Vagina (tissue), 2 donors: ENCODE data around the gene TOP2B. TPM values are rescaled to one million over a fixed set of nuclear protein-coding genes. Genes with fewer than 3 reads are reported as not detected.

Experiments
- DNase-seq, 2 donors: peaks; one replicate each; pipeline ENCODE4 v3.0.0-alpha.2; 2017; ENCODE audit errors: extremely low spot score in 2 of 2
- H3K27ac ChIP-seq: fragments of 200-600 bp; sonication (generic); one replicate; pipeline ENCODE4 v1.5.1; 2019
- H3K27me3 ChIP-seq: fragments of 200-600 bp; sonication (generic); one replicate; pipeline ENCODE4 v1.5.1; 2019
- H3K36me3 ChIP-seq, 2 donors: fragments of 200-600 bp; sonication (generic); one replicate each; pipeline ENCODE4 v1.5.1; 2017 to 2019
- H3K4me1 ChIP-seq: fragments of 200-600 bp; sonication (generic); one replicate; pipeline ENCODE4 v1.5.1; 2019
- H3K4me3 ChIP-seq, 2 donors: fragments of 200-600 bp; sonication (generic); 1 replicate in 1 of 2; 2 replicates in 1 of 2; pipeline ENCODE4 v1.5.1; 2016 to 2019
- H3K9me3 ChIP-seq: fragments of 200-600 bp; sonication (generic); one replicate; pipeline ENCODE4 v1.5.1; 2019
- POLR2A ChIP-seq, 2 donors: fragments of 450-650 bp; IDR thresholded peaks; one replicate each; pipeline ENCODE4 v1.6.1; 2017; ENCODE audit warnings: antibody characterized with exemption in 2 of 2, mild to moderate bottlenecking in 2 of 2, moderate library complexity in 2 of 2
- POLR2AphosphoS5 ChIP-seq, 2 donors: sonication (generic); formaldehyde crosslinking; IDR thresholded peaks; one replicate each; pipeline ENCODE4 v1.9.0; 2017; ENCODE audit warnings: antibody characterized with exemption in 2 of 2, mild to moderate bottlenecking in 2 of 2, low read depth in 1 of 2; ENCODE audit not compliant: insufficient read depth in 1 of 2
- intact Hi-C: fragments of 100-400 bp; cut with DNase I; formaldehyde crosslinking; loops from one replicate; pipeline ENCODE4 v1.15.1; 2023
- total RNA-seq: library from RNA; depleted of rRNA; stranded (reverse); fragments of >200 nt; gene quantifications from one replicate; pipeline ENCODE4 v1.2.3, GENCODE V29; 2016
- TF ChIP-seq, protein P1 (sequence below), 3 experiments: fragments of 450-650 bp in 2 of 3; fragments of 200-600 bp in 1 of 3; sonication (generic) in 1 of 3; IDR thresholded peaks; one replicate each; pipeline ENCODE4 v1.5.1; 2017 to 2019; ENCODE audit warnings: antibody characterized with exemption in 3 of 3, mild to moderate bottlenecking in 2 of 3, moderate library complexity in 2 of 3

Gene TOP2B
- total RNA-seq, 1 donor from 2014 or later = 88.1 TPM

DNA sequence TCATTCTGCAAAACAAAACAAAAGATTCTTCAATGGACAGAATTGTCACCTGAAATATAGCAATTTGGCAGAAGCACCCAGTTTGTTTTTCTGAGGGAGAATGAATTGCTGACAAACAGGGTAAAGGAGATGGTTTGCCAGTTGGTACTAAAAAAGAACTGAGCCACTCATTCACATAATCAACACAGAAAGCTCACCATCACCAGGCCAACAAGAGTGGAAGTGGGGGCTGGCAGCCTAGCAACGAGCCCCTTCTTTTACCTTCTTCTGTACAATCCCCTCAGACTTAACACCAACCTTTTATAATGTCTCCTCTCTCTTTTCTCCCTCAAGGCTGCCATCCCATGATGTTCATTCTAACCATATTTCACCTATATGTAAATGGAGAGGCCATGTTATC lies 5.9 kb downstream of the TOP2B start:
- Histone ChIP-seq H3K27ac (no peak overlapping the region), H3K4me3 (no peak overlapping the region), H3K36me3 (no peaks in the 10 kb centered on the region), H3K9me3 (no peaks in the 10 kb centered on the region), H3K4me1 (peaks cover 75% of the 10 kb centered on the region), H3K27me3 (no peaks in the 10 kb centered on the region)
- no peak for DNase-seq
- TF ChIP-seq POLR2A (IDR thresholded peaks at IDR 0.05) (no peak), POLR2AphosphoS5 (IDR thresholded peaks at IDR 0.05; ENCODE audit: insufficient read depth in 1 of 2, low read depth in 1 of 2) (no peak)
- TF ChIP-seq, protein P1, sequence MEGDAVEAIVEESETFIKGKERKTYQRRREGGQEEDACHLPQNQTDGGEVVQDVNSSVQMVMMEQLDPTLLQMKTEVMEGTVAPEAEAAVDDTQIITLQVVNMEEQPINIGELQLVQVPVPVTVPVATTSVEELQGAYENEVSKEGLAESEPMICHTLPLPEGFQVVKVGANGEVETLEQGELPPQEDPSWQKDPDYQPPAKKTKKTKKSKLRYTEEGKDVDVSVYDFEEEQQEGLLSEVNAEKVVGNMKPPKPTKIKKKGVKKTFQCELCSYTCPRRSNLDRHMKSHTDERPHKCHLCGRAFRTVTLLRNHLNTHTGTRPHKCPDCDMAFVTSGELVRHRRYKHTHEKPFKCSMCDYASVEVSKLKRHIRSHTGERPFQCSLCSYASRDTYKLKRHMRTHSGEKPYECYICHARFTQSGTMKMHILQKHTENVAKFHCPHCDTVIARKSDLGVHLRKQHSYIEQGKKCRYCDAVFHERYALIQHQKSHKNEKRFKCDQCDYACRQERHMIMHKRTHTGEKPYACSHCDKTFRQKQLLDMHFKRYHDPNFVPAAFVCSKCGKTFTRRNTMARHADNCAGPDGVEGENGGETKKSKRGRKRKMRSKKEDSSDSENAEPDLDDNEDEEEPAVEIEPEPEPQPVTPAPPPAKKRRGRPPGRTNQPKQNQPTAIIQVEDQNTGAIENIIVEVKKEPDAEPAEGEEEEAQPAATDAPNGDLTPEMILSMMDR (IDR thresholded peaks at IDR 0.05) = no peak
- intact Hi-C loops = no loop called here

DNA sequence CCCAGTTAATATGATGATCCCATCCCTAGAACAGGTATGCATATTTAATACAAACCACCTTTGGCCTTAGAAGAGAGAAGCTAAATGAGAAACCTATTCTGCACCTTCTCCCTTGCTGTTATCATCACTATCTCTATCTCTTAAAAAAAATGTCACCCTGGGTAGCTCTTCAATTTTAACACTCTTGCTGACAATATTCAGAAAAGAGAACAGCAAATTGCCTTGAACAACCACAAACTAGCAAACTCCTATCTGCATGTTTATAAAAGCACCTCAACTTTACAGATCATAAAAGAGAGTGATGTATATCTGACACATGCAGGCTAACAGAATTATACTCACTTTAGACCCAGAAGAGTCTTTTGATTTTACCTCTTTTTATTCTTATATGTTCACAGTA lies 7.4 kb downstream of the TOP2B start:
- Histone ChIP-seq H3K4me1 (peaks cover 86% of the 10 kb centered on the region), H3K9me3 (no peaks in the 10 kb centered on the region), H3K36me3 (no peaks in the 10 kb centered on the region), H3K4me3 (no peak overlapping the region), H3K27ac (no peak overlapping the region), H3K27me3 (no peaks in the 10 kb centered on the region)
- DNase-seq = no peak
- TF ChIP-seq, protein P1 (IDR thresholded peaks at IDR 0.05) = no peak
- TF ChIP-seq POLR2A (IDR thresholded peaks at IDR 0.05) (no peak), POLR2AphosphoS5 (IDR thresholded peaks at IDR 0.05; ENCODE audit: insufficient read depth in 1 of 2, low read depth in 1 of 2) (no peak)
- intact Hi-C loops = no loop called here

DNA sequence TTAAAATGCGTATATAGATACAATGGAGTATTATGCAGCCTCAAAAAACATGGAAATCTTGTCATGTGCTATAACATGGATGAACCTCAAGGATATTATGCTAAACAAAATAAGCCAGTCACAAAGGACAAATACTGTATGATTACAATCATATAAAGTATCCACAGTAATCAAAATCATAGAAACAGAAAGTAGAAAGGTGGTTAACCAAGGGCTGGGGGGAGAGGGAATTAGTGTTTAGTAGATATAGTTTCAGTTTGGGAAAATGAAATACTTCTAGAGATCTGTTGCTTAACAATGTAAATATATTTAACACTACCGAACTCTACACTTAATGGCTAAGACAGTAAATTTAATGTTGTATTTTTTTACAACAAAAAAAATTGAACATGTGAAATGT lies 9.0 kb downstream of the TOP2B start:
- intact Hi-C loops = no loop called here
- DNase-seq = no peak
- H3K9me3 ChIP-seq = no peaks in the 10 kb centered on the region
- H3K4me3 ChIP-seq = no peak overlapping the region
- H3K27ac ChIP-seq = no peak overlapping the region
- H3K36me3 ChIP-seq = no peaks in the 10 kb centered on the region
- TF ChIP-seq, protein P1 (IDR thresholded peaks at IDR 0.05) = no peak
- no peak for TF ChIP-seq POLR2AphosphoS5 (IDR thresholded peaks at IDR 0.05; ENCODE audit: insufficient read depth in 1 of 2, low read depth in 1 of 2)
- TF ChIP-seq POLR2A (IDR thresholded peaks at IDR 0.05) = no peak
- peaks cover 74% of the 10 kb centered on the region for H3K4me1 ChIP-seq
- no peaks in the 10 kb centered on the region for H3K27me3 ChIP-seq

DNA sequence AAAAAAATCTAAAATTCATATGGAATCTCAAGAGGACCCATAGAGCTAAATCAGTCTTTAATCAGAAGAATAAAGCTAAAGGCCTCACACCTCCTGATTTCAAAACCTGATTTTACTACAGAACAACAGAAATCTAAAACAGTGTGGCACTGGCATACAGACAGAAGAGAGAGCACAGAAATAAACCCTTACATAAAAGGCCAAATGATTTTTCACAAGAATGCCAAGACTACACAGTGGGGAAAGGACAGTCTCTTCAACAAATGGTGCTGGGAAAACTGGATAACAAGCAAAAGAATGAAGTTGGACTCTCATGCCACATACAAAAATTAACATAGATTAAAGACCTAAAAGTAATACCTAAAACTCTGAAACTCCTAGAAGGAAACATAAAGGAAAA lies 10.1 kb downstream of the TOP2B start:
- intact Hi-C loops = no loop called here
- Histone ChIP-seq H3K4me3 (no peak overlapping the region), H3K27ac (no peak overlapping the region), H3K9me3 (peaks cover 3% of the 10 kb centered on the region), H3K27me3 (no peaks in the 10 kb centered on the region), H3K4me1 (peaks cover 64% of the 10 kb centered on the region), H3K36me3 (no peaks in the 10 kb centered on the region)
- no peak for DNase-seq
- TF ChIP-seq POLR2AphosphoS5 (IDR thresholded peaks at IDR 0.05; ENCODE audit: insufficient read depth in 1 of 2, low read depth in 1 of 2) (no peak), POLR2A (IDR thresholded peaks at IDR 0.05) (no peak)
- TF ChIP-seq, protein P1 (IDR thresholded peaks at IDR 0.05) = no peak

DNA sequence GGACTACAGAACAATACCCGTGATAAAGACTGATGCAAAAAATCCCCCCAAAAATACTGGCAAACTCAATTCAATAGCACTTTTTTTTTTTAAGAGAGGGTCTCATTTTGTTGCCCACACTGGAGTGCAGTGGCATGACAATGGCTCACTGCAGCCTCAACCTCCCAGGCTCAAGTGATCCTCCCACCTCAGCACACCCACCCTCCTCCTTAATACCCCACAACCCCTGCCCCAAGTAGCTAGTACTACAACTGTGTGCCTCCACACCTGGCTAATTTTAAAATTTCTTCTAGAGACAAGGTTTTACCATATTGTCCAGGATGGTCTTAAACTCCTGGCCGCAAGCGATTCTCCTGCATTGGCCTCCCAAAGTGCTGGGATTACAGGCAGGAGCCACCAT lies 11.4 kb downstream of the TOP2B start:
- H3K4me3 ChIP-seq = no peak overlapping the region
- DNase-seq = no peak
- H3K36me3 ChIP-seq = no peaks in the 10 kb centered on the region
- peaks cover 13% of the 10 kb centered on the region for H3K9me3 ChIP-seq
- H3K27ac ChIP-seq = no peak overlapping the region
- H3K27me3 ChIP-seq = no peaks in the 10 kb centered on the region
- peaks cover 52% of the 10 kb centered on the region for H3K4me1 ChIP-seq
- intact Hi-C loops = no loop called here
- TF ChIP-seq POLR2A (IDR thresholded peaks at IDR 0.05) (no peak), POLR2AphosphoS5 (IDR thresholded peaks at IDR 0.05; ENCODE audit: insufficient read depth in 1 of 2, low read depth in 1 of 2) (no peak)
- TF ChIP-seq, protein P1 (IDR thresholded peaks at IDR 0.05) = no peak
